Measurements from ENCODE around the gene FAM153A. TPM values are rescaled to one million over a fixed set of nuclear protein-coding genes. Genes with fewer than 3 reads are reported as not detected.
"Not testable (repeated sequence)": the region's sequence is repeated elsewhere in the genome, so short reads cannot be mapped to it uniquely, and the experiment has no call there.

The FAM153A gene
- total RNA-seq, 3 donors from 2014 or later = 2.9 to 7.0 (median 3.6) TPM

GRCh38 chr5:177693671-177694517 lies 88.8 kb downstream of the FAM153A start:
- not testable (repeated sequence) for H3K4me3 Mint-ChIP-seq; DNase-seq; H3K36me3 Mint-ChIP-seq (ENCODE audit: insufficient read depth); H3K4me1 Mint-ChIP-seq (ENCODE audit: low read depth); H3K27me3 Mint-ChIP-seq (ENCODE audit: low read depth); H3K9me3 Mint-ChIP-seq; ATAC-seq

- H3K9me3 Mint-ChIP-seq = not testable (repeated sequence)
These were observed 89.7 kb downstream of the FAM153A start for GRCh38 chr5:177692969-177693368.

GRCh38 chr5:177692507-177692906 lies 90.2 kb downstream of the FAM153A start:
- H3K4me3 Mint-ChIP-seq; H3K9me3 Mint-ChIP-seq; H3K36me3 Mint-ChIP-seq (ENCODE audit: insufficient read depth); DNase-seq; H3K27me3 Mint-ChIP-seq (ENCODE audit: low read depth); ATAC-seq; H3K4me1 Mint-ChIP-seq (ENCODE audit: low read depth): not testable (repeated sequence)

More at GRCh38 chr5:177692969-177693368, 89.7 kb downstream of the FAM153A start:
- not testable (repeated sequence) for H3K36me3 Mint-ChIP-seq (ENCODE audit: insufficient read depth); H3K4me3 Mint-ChIP-seq; H3K27me3 Mint-ChIP-seq (ENCODE audit: low read depth); ATAC-seq; H3K4me1 Mint-ChIP-seq (ENCODE audit: low read depth); DNase-seq

GRCh38 chr5:177689011-177689610 lies 93.6 kb downstream of the FAM153A start:
- not testable (repeated sequence) for H3K4me1 Mint-ChIP-seq (ENCODE audit: low read depth); ATAC-seq; H3K4me3 Mint-ChIP-seq; H3K27me3 Mint-ChIP-seq (ENCODE audit: low read depth); H3K36me3 Mint-ChIP-seq (ENCODE audit: insufficient read depth); DNase-seq; H3K9me3 Mint-ChIP-seq

GRCh38 chr5:177688091-177688490 lies 94.6 kb downstream of the FAM153A start:
- H3K9me3 Mint-ChIP-seq; ATAC-seq; H3K4me1 Mint-ChIP-seq (ENCODE audit: low read depth); H3K36me3 Mint-ChIP-seq (ENCODE audit: insufficient read depth); DNase-seq; H3K27me3 Mint-ChIP-seq (ENCODE audit: low read depth); H3K4me3 Mint-ChIP-seq: not testable (repeated sequence)

- not testable (repeated sequence) for ATAC-seq; H3K36me3 Mint-ChIP-seq (ENCODE audit: insufficient read depth); H3K4me1 Mint-ChIP-seq (ENCODE audit: low read depth); H3K9me3 Mint-ChIP-seq; H3K4me3 Mint-ChIP-seq; H3K27me3 Mint-ChIP-seq (ENCODE audit: low read depth); DNase-seq
These were observed 100.8 kb downstream of the FAM153A start for GRCh38 chr5:177681920-177682319.

Other genes with a start within 250 kb of the FAM153A start
- 10 to 100 TPM; 54.7 to 63.7 (median 62.1) TPM for gene FAM193B, start 228.3 kb downstream of the FAM153A start, total RNA-seq
- 100 to 1,000 TPM; 178 to 208 (median 199) TPM for gene TMED9, start 190.7 kb downstream of the FAM153A start, total RNA-seq
- gene B4GALT7, start 182.8 kb downstream of the FAM153A start, total RNA-seq = 10 to 100 TPM; 35.5 to 40.5 (median 37.0) TPM
- gene PROP1, start 213.3 kb upstream of the FAM153A start, total RNA-seq = not detected